HG03571 (cell line): Measurements from ENCODE around the gene UCP1.

Experiments used
- ATAC-seq: cut with Tn5 transposase; IDR thresholded peaks from one replicate; pipeline ENCODE4 v1.9.1; 2021; ENCODE audit not compliant: unreplicated experiment

Gene UCP1

GRCh38 chr4:140568507-140569306 lies at the start of gene UCP1:
UCP1 (minus strand) TSS chr4:140568961; CDS start chr4:140568729, 232 bp downstream.
- no peak for ATAC-seq

GRCh38 chr4:140617499-140618248 lies 48.9 kb upstream of the UCP1 start:
- no peak for ATAC-seq

GRCh38 chr4:140615451-140615850 lies 46.7 kb upstream of the UCP1 start:
- no peak for ATAC-seq

DNA sequence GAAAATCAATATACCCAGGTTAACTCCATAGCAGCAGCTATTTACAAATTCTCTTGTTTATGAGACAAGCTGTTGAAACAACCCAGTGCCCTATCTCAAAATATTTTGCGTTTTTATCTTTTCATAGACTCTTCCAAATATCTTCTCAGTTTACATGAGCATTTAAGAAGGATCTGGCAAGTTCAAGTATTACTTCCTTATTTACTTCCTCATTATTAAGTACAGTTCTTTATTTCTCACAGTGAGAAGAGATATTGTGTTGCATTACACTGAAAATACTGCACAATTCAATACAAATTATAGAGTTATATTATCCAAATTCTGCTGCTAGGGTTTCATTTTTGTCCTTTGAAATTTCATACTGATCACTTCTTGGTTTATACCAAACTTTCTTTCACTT lies 43.6 kb upstream of the UCP1 start:
- no peak for ATAC-seq

DNA sequence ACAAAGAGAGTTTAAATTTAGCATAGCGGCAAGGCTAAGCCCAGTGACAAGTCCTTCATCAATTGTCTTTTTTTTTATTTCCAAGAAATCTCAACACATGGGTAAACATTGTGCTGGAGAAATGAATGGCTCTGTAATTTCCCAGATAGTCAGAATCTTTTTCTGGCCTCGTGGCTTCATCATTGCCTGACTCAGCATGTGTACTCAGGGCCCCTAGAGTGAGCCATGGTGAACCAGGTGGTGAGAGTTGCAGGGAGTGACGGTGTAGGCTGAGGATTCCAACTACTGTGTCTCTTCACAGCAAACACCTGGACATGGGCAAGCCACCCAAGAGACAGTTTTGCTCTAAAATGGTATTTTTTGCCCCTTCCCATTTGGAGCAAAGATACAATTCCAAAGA lies 43.1 kb upstream of the UCP1 start:
- ATAC-seq = no peak

DNA sequence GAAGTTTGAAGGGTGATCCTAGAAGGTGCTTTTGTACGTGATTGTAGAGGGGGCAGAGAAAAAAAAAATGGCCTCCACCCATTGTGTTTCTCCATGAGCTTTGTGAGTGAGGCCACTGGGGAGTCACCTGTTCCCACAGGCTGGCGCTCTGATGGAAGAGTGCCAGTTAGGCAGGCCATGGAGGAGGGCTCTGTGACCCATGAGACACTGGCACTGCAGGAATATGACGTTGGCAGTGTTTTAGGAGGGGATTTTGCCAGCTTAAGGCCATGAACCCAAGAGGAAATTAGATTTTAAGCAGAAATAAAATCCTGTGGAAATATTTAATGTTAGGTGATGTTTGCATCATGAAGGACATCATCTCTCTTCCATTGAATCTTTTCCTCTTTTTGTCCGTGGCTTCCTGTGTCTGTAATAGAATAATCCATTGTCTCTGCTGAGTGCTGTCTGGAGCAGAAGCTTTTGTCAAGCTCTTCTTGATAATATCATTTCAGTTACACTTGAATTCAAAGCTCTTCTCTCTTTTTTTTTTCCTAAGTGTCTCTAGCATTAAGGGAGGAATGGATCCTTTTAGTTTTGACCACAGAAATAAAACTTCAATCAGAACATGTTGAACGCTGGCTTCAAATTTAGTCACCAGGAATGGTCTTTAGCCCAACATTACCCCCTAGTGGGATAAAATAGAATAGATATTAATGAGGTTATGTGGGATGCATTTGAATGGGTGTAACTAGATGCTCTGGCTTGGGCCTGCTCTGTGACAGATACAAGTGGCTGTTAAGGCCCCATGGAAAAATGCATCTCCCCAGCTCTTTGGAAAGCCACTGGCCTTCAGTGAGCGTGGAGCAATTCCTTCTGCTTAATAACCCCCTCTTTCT lies 41.0 kb upstream of the UCP1 start:
- ATAC-seq = peak; percentile 92

DNA sequence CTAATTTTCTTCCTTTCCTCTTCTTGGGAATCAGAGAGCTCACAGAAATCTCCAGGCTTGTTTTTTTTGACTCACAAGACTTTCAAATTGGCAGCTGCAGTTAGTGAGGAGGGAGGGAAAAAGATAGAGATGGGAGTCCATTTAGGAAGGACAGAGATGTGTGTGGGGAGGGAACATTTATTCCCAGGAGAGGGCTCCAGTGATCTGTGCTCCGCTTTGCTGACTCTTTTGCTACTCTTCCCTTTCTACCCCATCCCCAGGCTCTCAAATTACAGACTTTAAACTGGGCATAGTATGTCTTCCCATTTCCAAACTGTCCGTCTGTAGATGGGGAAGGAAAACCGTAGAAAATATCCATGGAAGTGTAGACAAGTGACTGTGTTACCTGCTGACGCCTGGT lies 39.1 kb upstream of the UCP1 start:
- no peak for ATAC-seq

DNA sequence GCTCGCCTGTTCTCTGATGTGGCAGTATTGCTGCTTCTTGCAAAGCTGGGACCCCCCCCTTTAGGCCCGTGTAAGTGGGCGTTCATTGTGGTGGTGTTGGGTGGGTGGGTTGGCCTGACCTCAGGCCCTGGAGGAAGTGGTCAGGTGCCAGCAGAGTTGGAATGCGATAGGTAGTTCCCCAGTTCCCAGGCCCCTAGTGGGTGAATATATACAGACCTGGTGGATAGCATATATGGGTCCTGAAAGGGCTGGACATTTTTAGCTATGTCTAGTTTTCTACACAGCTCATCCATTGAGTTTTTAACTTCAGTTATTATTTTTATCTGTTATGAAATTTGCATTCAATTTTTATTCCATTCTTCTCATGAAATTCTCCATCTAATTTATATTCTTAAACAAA lies 35.8 kb upstream of the UCP1 start:
- no peak for ATAC-seq

DNA sequence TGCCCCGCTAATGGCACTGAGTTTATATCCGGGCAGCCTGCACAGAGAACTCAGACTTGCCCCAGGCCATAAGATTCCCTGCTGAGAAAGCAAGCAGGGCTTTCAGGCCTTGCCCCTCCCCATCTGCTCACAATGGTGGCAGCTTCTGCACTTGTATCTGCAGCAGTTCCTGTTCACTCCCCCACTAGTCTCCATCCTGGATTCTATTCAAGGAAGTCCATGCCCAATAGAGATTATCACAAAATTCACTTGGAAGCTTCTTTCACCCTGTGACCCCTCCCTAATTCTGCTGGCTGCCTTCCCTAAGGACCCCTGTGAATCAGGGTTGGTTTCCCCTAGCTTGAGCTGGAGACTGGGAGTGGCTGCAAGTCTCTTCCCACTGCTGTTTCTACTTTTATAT lies 34.5 kb upstream of the UCP1 start:
- no peak for ATAC-seq

DNA sequence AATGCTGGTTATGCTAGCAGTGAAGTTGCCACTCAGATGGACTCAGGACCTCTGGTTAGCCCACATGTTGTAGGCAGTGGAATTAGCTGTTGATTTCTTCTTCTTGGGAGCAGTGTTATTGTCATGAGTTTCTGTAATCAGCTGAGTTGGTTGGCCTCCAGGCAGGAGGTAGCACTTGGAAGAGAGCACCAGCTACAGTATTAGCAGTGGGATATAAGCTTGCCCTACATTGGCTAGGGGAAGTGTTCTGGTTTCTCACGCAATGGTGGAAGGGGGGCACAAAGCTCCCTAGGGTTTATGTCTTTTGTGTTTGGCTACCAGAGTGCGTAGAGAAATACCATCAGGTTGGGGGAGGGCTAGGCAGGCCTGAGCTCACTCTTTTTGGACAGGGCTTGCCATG lies 34.0 kb upstream of the UCP1 start:
- no peak for ATAC-seq

DNA sequence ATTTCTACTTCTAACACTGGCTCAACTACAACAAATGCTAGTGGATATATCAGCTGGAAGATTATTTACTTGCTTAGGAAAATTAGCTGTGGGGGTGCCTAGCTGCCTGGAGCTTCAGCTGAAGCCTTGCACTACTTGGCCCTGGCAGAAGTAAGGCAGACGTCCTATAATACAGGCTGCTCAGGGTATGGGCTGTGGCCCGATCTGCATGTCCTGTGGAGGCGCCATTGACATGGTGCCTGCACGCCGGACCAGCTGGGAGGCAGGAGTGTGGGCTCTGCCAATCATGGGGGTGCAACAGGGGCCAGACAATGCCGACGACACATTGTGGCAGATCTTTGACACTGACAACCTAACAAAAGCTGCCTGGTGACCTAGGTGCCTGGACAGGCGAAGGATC lies 31.6 kb upstream of the UCP1 start:
- ATAC-seq = no peak

DNA sequence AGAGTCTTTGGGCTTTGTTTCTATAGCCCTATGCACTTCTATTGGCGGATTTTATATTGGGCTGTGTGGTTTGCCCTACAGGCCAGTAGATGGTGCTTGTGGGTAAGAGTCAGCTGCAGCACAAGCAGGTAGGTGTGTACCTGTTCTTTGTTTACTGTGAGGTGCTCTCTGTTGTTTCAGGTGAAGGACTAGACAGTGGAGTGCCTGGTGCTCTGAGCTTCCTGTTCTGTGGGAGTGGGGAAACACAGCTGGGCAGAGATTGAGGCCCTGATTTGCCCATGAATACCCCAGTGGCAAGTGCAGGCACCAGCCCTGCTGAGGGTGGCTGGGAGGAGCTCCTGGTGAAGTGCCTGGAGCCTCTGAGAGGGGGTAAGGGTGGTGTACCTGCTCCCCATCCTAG lies 26.3 kb upstream of the UCP1 start:
- ATAC-seq = peak; percentile 55

DNA sequence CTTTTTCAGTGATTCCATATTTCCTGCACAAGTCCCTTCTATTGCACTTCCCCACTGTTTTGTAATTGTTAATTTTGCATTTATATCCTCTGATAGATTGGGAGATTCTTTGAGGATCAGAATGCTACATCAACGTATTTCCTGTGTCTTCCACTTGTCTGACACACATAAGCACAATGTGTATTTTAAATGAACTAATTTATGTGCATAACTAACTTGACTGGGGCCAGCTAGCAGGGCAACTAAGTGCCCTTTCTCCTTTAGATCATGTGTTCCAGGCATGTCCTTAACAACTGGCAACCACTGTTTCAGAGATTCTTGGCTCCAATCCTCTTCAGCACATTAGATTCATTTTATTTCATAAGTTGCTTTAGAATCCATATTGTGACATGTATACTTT lies 15.7 kb upstream of the UCP1 start:
- ATAC-seq = no peak

GRCh38 chr4:140581078-140581477 lies 12.3 kb upstream of the UCP1 start:
- no peak for ATAC-seq

DNA sequence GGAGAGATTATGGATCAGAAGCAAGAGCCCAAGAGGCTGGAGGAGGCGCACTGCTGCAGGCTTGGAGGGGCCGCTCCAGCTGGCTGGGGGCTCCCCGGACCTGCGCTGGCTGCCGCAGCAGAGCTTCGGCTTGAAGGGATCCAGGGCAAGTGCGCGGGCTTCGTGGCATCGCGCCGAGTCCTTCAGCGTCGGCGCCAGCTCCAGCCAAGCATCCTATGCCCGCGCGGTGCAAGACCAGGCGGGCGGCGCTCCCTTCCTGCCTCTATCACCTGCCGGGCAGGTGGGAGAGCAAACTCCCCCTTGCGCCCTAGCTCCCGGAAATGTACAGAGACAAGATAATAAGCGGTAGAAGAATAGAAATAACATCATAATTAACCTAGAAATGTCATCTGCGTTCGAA lies 10.5 kb upstream of the UCP1 start:
- ATAC-seq = no peak

DNA sequence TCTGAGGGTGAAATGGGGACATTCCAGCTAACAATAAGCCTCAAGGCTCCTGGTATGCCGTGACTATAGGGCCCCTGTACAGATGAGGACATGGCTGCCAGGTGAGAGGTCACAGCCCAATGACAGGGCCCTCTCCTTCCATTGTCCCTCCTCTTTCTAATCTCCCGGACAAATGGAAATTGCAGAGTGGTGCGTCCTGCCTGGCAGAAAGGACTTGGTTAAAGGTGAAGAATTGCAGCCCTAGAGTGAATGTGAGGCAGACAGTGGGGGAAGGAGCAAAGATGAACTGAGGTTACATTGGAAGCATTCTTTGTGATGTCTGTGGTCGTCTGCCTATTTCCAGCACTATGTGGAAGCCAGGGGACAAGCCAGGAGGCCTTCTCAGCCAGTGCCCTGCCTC lies 6.7 kb upstream of the UCP1 start:
- no peak for ATAC-seq

DNA sequence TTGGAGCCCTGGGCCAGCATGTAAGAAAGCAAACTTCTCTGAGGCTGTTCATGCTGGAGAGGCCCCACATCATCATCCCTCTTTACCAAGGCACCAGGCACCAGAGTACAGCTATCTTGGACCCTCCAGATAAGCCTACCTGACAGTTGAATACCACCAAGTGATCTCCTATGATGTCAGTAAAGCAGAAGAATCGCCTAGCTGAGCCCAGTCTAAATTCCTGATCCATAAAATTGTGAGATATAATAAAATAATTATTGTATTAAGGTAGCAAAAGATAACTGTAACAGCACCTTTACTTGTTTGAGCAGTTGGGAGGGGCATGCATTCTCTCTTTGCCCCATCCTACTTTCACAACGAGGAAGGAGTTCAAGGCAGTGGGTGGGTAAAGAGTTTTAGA lies 2.9 kb upstream of the UCP1 start:
- ATAC-seq = no peak

DNA sequence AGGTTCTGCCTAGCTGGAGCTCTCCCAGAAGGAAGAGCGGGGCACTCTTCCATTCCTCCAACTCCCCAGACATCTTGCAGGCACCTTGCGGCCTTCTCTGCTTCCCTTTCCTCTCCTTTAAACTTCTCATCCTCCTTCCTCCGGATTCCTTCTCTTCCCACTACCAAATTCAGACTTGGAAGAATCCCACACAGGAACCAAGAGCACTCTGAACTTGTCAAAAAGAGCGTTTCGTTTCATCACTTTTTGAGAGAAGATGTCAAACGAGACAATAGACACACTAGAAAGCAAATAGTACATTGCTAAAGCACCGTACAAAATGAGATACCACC lies 512 bp upstream of the UCP1 start:
- ATAC-seq = no peak

- no peak for ATAC-seq
Measured at GRCh38 chr4:140559696-140560095, 9.1 kb downstream of the UCP1 start.

- ATAC-seq = no peak
Measured at GRCh38 chr4:140557831-140558435, 10.8 kb downstream of the UCP1 start.

- peak; percentile 99 for ATAC-seq
Measured at GRCh38 chr4:140556372-140557085, 12.2 kb downstream of the UCP1 start.
